Ovary (tissue), 3 donors: ENCODE results near the gene HDAC2.

Experiments used
- POLR2A ChIP-seq: fragments of 450-650 bp; IDR thresholded peaks from one replicate; pipeline ENCODE4 v1.6.1; 2017; ENCODE audit warnings: antibody characterized with exemption, mild to moderate bottlenecking, moderate library complexity
- TF ChIP-seq, protein P1 (sequence below), 3 donors: fragments of 450-650 bp in 2 of 3; fragments of 200-600 bp in 1 of 3; IDR thresholded peaks; one replicate each; pipeline versions ENCODE4 v1.5.1 to v1.8.0; 2016 to 2022; ENCODE audit warnings: antibody characterized with exemption in 3 of 3, mild to moderate bottlenecking in 1 of 3
- donor health status: DM: no; HTN: no; CAD: no.

DNA sequence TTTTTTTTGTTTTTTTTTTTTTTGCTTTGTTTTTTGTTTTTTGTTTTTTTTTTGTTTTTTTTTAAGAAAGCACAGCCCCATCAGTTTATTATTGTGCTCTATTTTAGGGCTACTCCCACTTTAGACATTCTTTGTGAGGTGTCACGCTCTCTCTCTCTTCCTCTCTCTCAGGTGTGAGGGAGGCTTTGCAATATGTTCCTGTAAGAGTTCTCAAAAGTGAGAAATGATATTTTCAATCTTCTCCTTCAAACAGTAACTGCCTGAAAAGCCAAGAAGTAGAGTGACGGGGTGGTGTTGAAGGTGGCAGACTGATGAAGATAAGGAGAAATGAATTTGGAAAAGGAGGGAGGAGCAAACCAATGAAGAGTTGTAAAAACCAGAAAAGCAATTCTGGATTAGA lies 28.3 kb upstream of the HDAC2 start:
- TF ChIP-seq, protein P1, sequence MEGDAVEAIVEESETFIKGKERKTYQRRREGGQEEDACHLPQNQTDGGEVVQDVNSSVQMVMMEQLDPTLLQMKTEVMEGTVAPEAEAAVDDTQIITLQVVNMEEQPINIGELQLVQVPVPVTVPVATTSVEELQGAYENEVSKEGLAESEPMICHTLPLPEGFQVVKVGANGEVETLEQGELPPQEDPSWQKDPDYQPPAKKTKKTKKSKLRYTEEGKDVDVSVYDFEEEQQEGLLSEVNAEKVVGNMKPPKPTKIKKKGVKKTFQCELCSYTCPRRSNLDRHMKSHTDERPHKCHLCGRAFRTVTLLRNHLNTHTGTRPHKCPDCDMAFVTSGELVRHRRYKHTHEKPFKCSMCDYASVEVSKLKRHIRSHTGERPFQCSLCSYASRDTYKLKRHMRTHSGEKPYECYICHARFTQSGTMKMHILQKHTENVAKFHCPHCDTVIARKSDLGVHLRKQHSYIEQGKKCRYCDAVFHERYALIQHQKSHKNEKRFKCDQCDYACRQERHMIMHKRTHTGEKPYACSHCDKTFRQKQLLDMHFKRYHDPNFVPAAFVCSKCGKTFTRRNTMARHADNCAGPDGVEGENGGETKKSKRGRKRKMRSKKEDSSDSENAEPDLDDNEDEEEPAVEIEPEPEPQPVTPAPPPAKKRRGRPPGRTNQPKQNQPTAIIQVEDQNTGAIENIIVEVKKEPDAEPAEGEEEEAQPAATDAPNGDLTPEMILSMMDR (IDR thresholded peaks at IDR 0.05): no peak
- no peak for TF ChIP-seq POLR2A
